Activated naive CD4-positive, alpha-beta T cell treated with anti-CD3 and anti-CD28 coated beads, Interleukin-2, amount 50 U/mL, for 24 hours (primary cell): ENCODE results near the gene MAP7D2.
A peak's percentile ranks its signal among the peaks of the same experiment; 100 is the strongest.

Experiments
- H3K27ac Mint-ChIP-seq: one replicate; pipeline ENCODE4 v1.8.0; 2021; ENCODE audit warnings: mild to moderate bottlenecking, mixed read lengths
- H3K27me3 Mint-ChIP-seq: one replicate; pipeline ENCODE4 v1.8.0; 2021; ENCODE audit warnings: mixed read lengths
- H3K36me3 Mint-ChIP-seq: one replicate; pipeline ENCODE4 v1.8.0; 2021; ENCODE audit warnings: mixed read lengths
- H3K4me1 Mint-ChIP-seq: one replicate; pipeline ENCODE4 v1.8.0; 2021; ENCODE audit warnings: mixed read lengths
- H3K4me3 Mint-ChIP-seq: one replicate; pipeline ENCODE4 v1.8.0; 2021; ENCODE audit warnings: mild to moderate bottlenecking, mixed read lengths
- H3K9me3 Mint-ChIP-seq: one replicate; pipeline ENCODE4 v1.8.0; 2021; ENCODE audit warnings: mixed read lengths

MAP7D2 gene

GRCh38 chrX:20029728-20030127 lies 87.0 kb downstream of the MAP7D2 start:
- H3K36me3 Mint-ChIP-seq = no peaks in the 10 kb centered on the region
- H3K27me3 Mint-ChIP-seq = no peaks in the 10 kb centered on the region
- H3K27ac Mint-ChIP-seq = no peak overlapping the region
- H3K4me3 Mint-ChIP-seq = no peak overlapping the region
- H3K9me3 Mint-ChIP-seq = no peaks in the 10 kb centered on the region
- H3K4me1 Mint-ChIP-seq = peaks cover 11% of the 10 kb centered on the region

DNA sequence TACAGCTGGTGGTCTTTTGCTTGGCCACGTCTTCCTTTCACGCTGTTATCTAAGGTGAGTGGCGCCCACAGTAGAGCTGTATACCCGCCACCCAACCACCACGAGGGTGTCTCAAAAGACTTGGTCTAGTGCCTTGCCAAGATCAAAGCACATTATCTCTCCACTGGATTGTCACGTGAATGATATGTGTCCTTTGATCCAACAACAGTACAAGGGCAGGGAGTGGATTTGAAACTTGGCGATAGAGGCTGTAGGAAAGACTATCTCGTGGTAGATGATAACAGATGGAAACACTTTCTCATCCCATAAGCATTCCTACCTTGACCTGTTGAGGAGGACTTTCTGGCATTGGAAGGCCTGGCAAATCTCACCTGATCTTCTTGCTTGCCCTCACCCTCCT lies 88.1 kb downstream of the MAP7D2 start:
- Mint-ChIP-seq H3K4me1 (peaks cover 11% of the 10 kb centered on the region), H3K4me3 (no peak overlapping the region), H3K36me3 (no peaks in the 10 kb centered on the region), H3K27me3 (no peaks in the 10 kb centered on the region), H3K9me3 (no peaks in the 10 kb centered on the region), H3K27ac (no peak overlapping the region)

DNA sequence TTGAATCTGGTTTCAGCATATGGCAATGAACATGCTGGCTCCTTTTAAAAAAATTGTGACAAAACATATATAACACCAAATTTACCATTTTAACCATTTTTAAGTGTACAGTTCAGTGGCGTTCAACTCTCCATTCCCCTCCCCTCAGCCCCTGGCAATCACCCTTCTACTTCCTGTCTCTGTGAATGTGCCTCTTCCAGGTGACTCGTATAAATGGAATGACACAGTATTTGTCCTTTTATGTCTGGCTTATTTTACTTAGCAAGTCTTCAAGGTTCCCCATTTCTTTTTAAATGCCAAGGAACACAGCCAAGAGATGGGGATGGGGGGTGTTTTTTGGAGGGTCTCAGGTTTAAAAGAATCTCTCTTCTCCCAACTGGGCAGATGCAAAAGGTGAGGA lies 90.4 kb downstream of the MAP7D2 start:
- Mint-ChIP-seq H3K4me3 (no peak overlapping the region), H3K27me3 (no peaks in the 10 kb centered on the region), H3K27ac (no peak overlapping the region), H3K9me3 (no peaks in the 10 kb centered on the region), H3K36me3 (no peaks in the 10 kb centered on the region), H3K4me1 (peaks cover 11% of the 10 kb centered on the region)

GRCh38 chrX:20019672-20020365 lies 96.9 kb downstream of the MAP7D2 start:
- no peaks in the 10 kb centered on the region for H3K4me1 Mint-ChIP-seq
- H3K27me3 Mint-ChIP-seq = no peaks in the 10 kb centered on the region
- no peak overlapping the region for H3K4me3 Mint-ChIP-seq
- peaks cover 4% of the 10 kb centered on the region for H3K9me3 Mint-ChIP-seq
- H3K36me3 Mint-ChIP-seq = peaks cover 6% of the 10 kb centered on the region
- H3K27ac Mint-ChIP-seq = no peak overlapping the region

DNA sequence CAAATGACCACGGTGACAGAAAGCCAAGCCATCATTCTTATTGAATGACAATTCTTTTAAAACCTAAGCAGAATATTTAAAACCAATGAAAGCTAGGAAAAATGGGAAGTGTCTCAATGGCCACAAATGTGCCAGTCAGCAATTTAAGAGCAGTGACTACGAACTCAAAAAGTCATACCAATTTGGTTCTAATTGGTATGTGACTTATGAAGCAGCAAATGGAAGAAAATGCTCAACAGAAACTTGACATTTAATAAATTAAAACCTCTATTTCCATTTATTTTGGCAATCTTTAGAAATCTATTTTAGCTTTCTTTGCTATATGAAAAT lies 100.1 kb downstream of the MAP7D2 start:
- H3K4me3 Mint-ChIP-seq = no peak overlapping the region
- H3K36me3 Mint-ChIP-seq = peaks cover 6% of the 10 kb centered on the region
- H3K27ac Mint-ChIP-seq = no peak overlapping the region
- no peaks in the 10 kb centered on the region for H3K27me3 Mint-ChIP-seq
- H3K4me1 Mint-ChIP-seq = no peaks in the 10 kb centered on the region
- H3K9me3 Mint-ChIP-seq = peaks cover 4% of the 10 kb centered on the region

- no peak overlapping the region for H3K27ac Mint-ChIP-seq
- no peaks in the 10 kb centered on the region for H3K4me1 Mint-ChIP-seq
- H3K4me3 Mint-ChIP-seq = no peak overlapping the region
- peaks cover 6% of the 10 kb centered on the region for H3K36me3 Mint-ChIP-seq
- peaks cover 4% of the 10 kb centered on the region for H3K9me3 Mint-ChIP-seq
- H3K27me3 Mint-ChIP-seq = no peaks in the 10 kb centered on the region
Observed at GRCh38 chrX:20015945-20016615, 100.6 kb downstream of the MAP7D2 start.

- peaks cover 6% of the 10 kb centered on the region for H3K36me3 Mint-ChIP-seq
- no peak overlapping the region for H3K27ac Mint-ChIP-seq
- H3K4me3 Mint-ChIP-seq = no peak overlapping the region
- peaks cover 4% of the 10 kb centered on the region for H3K9me3 Mint-ChIP-seq
- H3K4me1 Mint-ChIP-seq = no peaks in the 10 kb centered on the region
- no peaks in the 10 kb centered on the region for H3K27me3 Mint-ChIP-seq
Observed at GRCh38 chrX:20015422-20015821, 101.3 kb downstream of the MAP7D2 start.

GRCh38 chrX:20011608-20012007 lies 105.1 kb downstream of the MAP7D2 start:
- H3K27me3 Mint-ChIP-seq = no peaks in the 10 kb centered on the region
- H3K4me1 Mint-ChIP-seq = peaks cover 5% of the 10 kb centered on the region
- no peaks in the 10 kb centered on the region for H3K9me3 Mint-ChIP-seq
- H3K4me3 Mint-ChIP-seq = no peak overlapping the region
- no peak overlapping the region for H3K27ac Mint-ChIP-seq
- H3K36me3 Mint-ChIP-seq = peaks cover 6% of the 10 kb centered on the region

DNA sequence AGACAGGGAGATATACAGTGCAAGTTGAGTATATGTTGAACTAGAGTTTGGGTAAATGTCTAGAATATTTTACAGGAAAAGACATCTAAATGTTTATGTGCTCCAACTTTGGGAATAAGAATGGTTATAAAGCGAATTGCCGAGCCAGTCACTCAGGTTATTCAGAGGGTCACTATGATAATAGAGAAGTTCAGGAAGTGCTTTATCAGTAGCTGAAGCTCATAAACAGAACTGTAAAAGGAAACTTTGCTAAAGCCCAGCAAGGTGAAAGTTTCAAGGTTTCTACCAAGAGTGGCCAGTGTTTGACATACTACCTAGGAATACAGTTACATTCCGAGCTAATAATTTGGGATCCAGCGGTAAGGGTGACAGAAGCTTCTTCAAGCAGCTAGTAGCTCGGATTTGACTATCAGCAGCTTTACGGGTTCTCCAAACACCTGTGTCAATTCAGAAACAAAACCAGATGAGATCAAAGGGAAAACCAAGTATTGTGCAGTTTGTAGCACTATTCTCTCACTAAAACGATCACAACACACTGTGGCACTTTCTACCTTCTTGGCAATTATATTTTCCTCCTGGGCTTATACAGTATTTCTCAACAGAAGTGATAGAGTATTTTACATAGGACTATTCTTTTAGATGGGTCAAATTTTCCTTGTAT lies 108.6 kb downstream of the MAP7D2 start:
- H3K27me3 Mint-ChIP-seq = no peaks in the 10 kb centered on the region
- H3K9me3 Mint-ChIP-seq = no peaks in the 10 kb centered on the region
- no peak overlapping the region for H3K4me3 Mint-ChIP-seq
- peaks cover 5% of the 10 kb centered on the region for H3K4me1 Mint-ChIP-seq
- H3K27ac Mint-ChIP-seq = no peak overlapping the region
- no peaks in the 10 kb centered on the region for H3K36me3 Mint-ChIP-seq

DNA sequence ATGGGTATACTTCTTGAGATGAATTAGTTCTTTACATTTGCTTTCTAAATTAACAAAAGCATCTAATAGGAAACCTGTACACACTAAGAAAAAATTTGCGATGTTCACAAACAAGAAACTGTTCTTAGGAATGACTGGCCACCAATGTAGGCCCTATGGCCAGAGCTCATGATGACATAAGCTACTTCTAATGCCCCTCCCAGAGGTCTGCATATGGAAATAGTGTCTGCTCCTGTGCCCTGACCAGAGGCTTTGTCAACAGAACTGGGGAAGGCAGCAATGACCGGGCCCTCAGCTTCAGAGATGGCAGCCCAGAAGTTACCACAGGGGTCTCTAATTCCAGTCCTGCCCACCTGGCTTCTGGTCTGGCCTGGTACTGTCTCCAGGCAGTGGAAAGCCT lies 110.8 kb downstream of the MAP7D2 start:
- Mint-ChIP-seq H3K4me1 (peaks cover 5% of the 10 kb centered on the region), H3K27ac (no peak overlapping the region), H3K36me3 (no peaks in the 10 kb centered on the region), H3K9me3 (no peaks in the 10 kb centered on the region), H3K27me3 (no peaks in the 10 kb centered on the region), H3K4me3 (no peak overlapping the region)

DNA sequence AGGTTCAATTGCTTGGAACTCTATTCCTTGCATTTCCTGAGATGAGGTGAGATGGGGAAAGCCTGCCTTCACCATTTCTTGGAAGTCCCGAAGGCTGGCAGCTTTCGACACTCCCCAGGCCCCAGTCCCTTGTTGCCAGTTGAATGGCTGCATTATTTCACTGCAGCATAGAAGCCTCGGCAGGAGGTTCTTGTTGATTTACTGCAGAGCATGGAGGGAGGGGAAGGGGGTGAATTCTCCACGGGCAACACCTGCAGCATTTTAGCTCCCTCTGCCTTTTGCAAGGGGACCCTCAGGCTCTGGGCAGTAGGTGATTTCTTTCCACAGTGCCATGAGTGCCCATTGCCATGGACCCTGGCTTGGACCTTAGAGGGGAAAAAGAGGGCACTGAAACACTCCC lies 115.1 kb downstream of the MAP7D2 start:
- no peaks in the 10 kb centered on the region for H3K36me3 Mint-ChIP-seq
- H3K4me3 Mint-ChIP-seq = no peak overlapping the region
- H3K27me3 Mint-ChIP-seq = no peaks in the 10 kb centered on the region
- H3K27ac Mint-ChIP-seq = no peak overlapping the region
- H3K4me1 Mint-ChIP-seq = no peaks in the 10 kb centered on the region
- H3K9me3 Mint-ChIP-seq = no peaks in the 10 kb centered on the region

GRCh38 chrX:19991350-19991718 lies 125.4 kb downstream of the MAP7D2 start:
- Mint-ChIP-seq H3K27me3 (no peaks in the 10 kb centered on the region), H3K27ac (peak overlapping the region; percentile 99), H3K4me1 (peaks cover 20% of the 10 kb centered on the region), H3K9me3 (no peaks in the 10 kb centered on the region), H3K4me3 (peak overlapping the region; percentile 90), H3K36me3 (no peaks in the 10 kb centered on the region)

DNA sequence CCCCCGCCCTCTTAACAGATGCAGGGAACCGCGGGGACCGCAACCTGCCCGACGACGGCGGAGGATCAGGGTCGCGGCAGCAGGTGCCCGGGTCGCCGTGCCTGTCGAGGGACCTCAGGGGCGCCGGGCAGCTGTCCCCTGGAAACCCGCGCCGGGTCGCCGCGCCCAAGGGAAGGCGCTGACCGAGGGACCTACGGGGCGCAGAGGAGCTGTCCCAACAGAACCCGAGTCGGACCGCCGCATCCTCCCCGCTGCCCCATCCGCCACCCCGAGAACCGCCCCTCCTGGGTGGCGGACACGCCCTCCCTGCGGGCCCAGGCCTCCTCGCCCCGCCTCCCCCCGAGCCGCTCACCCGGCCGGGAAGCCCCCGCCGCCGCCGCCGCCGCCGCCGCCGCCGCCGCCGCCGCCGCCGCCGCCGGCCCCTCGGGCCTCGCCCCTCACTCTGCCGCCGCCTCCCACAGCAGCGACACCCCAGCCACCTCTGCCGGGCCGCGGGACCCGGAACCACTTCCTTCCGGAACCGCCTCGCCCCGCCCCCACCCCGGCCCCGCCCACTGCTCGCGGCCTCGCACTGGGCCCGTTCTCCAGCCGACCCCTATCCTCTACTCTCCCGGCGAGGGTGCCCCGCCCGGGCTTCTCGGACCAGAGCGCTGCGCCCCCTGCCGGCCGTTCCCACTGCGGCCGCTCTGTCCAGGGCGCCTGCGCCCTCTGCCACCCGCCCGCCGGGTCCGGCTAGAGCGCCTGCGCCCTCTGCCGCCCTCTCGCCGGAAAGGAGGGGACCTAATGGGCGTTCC lies 126.0 kb downstream of the MAP7D2 start, which contains the start of gene BCLAF3:
TSS of gene BCLAF3 (minus strand) at position 506 of the 794 bp plus-strand sequence. CDS start 20,797 bp downstream, outside the sequence.
- Mint-ChIP-seq H3K27ac (peak within 1 kb of the TSS; percentile 99), H3K4me3 (peak within 1 kb of the TSS; percentile 96), H3K9me3 (no peaks in the 10 kb centered on the region), H3K36me3 (no peaks in the 10 kb centered on the region), H3K4me1 (peaks cover 22% of the 10 kb centered on the region), H3K27me3 (no peaks in the 10 kb centered on the region)

- H3K27ac Mint-ChIP-seq = no peak overlapping the region
- peak overlapping the region; percentile 96 for H3K4me3 Mint-ChIP-seq
- no peaks in the 10 kb centered on the region for H3K27me3 Mint-ChIP-seq
- no peaks in the 10 kb centered on the region for H3K9me3 Mint-ChIP-seq
- H3K36me3 Mint-ChIP-seq = no peaks in the 10 kb centered on the region
- H3K4me1 Mint-ChIP-seq = peaks cover 22% of the 10 kb centered on the region
Observed at GRCh38 chrX:19990151-19990555, 126.6 kb downstream of the MAP7D2 start.

GRCh38 chrX:19987856-19988255 lies 128.9 kb downstream of the MAP7D2 start:
- H3K4me3 Mint-ChIP-seq = no peak overlapping the region
- H3K4me1 Mint-ChIP-seq = peaks cover 22% of the 10 kb centered on the region
- H3K27me3 Mint-ChIP-seq = no peaks in the 10 kb centered on the region
- H3K9me3 Mint-ChIP-seq = no peaks in the 10 kb centered on the region
- H3K27ac Mint-ChIP-seq = no peak overlapping the region
- H3K36me3 Mint-ChIP-seq = no peaks in the 10 kb centered on the region

DNA sequence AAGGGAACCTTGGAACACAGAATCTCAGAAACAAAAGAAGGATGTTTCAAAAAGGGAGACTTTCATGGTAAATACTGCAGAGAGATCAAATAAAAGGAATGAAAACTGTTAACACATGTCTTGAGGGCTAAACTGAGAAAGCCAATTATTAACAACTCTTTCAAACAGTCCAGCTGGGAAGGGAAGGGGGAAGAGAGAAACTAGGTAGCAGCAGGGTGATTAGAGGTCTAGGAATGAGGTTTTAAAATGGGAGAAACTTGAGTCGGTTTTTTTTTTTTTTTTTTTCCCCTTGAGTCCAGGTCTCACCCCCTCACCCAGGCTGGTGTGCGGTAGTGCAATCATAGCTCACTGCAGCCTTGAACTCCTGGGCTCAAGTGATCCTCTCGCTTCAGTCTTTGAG lies 130.2 kb downstream of the MAP7D2 start:
- H3K9me3 Mint-ChIP-seq = no peaks in the 10 kb centered on the region
- H3K4me1 Mint-ChIP-seq = peaks cover 25% of the 10 kb centered on the region
- no peak overlapping the region for H3K4me3 Mint-ChIP-seq
- H3K27me3 Mint-ChIP-seq = no peaks in the 10 kb centered on the region
- no peak overlapping the region for H3K27ac Mint-ChIP-seq
- no peaks in the 10 kb centered on the region for H3K36me3 Mint-ChIP-seq
